Mucosa of rectum (tissue), 2 donors: Measurements from ENCODE around the gene AMHR2.

ENCODE experiments used
- H3K27ac ChIP-seq, 2 donors: one replicate each; pipeline ENCODE4 v1.7.0; 2013; ENCODE audit warnings: inconsistent platforms in 2 of 2, low read depth in 2 of 2, low read length in 2 of 2
- H3K27me3 ChIP-seq, 2 donors: one replicate each; pipeline ENCODE4 v1.7.0; 2013; ENCODE audit warnings: low read length in 2 of 2; ENCODE audit not compliant: control insufficient read depth in 2 of 2, insufficient read depth in 2 of 2
- H3K36me3 ChIP-seq, 2 donors: one replicate each; pipeline ENCODE4 v1.7.0; 2013; ENCODE audit warnings: low read length in 2 of 2; ENCODE audit not compliant: control insufficient read depth in 2 of 2, insufficient read depth in 2 of 2
- H3K4me1 ChIP-seq, 2 donors: one replicate each; pipeline ENCODE4 v1.7.0; 2013; ENCODE audit warnings: low read length in 2 of 2, mild to moderate bottlenecking in 1 of 2; ENCODE audit not compliant: control insufficient read depth in 2 of 2, insufficient read depth in 2 of 2
- H3K4me3 ChIP-seq, 2 donors: one replicate each; pipeline ENCODE4 v1.7.0; 2013; ENCODE audit warnings: low read length in 2 of 2
- H3K9ac ChIP-seq, 2 donors: one replicate each; pipeline ENCODE4 v1.7.0; 2013; ENCODE audit warnings: low read length in 2 of 2, low read depth in 1 of 2, mild to moderate bottlenecking in 1 of 2
- H3K9me3 ChIP-seq, 2 donors: one replicate each; pipeline ENCODE4 v1.7.0; 2013; ENCODE audit warnings: low read length in 2 of 2; ENCODE audit not compliant: control insufficient read depth in 2 of 2
- donor health status: healthy.
- donor health status: Normal muscosa, but diverticular disease.

The AMHR2 gene

DNA sequence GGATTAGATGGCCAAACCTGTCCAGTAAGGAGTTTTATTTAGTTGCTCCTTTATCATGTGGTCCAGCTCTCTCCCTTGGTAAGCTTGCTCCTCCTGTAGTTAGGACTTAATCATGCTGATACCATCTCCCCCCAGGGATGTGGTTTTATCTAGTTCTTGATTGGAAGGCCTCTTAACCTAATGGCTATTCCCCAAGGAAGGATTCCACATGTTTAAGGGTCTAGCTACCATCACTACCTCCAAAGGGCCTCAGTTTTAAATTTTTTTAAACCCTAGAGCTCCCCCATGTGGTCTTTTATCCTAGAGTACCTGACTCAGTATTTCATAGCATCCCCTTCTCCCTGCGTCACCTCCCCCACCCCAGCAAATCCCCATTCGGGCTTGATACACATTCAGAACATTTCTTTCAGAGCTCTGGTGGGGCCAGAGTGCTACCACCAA is 53.1 kb downstream of the AMHR2 start:
- Histone ChIP-seq H3K36me3 (peaks cover 79 to 81% of the 10 kb centered on the region in 2 donors), H3K9ac (no peak overlapping the region), H3K27ac (no peak overlapping the region)

DNA sequence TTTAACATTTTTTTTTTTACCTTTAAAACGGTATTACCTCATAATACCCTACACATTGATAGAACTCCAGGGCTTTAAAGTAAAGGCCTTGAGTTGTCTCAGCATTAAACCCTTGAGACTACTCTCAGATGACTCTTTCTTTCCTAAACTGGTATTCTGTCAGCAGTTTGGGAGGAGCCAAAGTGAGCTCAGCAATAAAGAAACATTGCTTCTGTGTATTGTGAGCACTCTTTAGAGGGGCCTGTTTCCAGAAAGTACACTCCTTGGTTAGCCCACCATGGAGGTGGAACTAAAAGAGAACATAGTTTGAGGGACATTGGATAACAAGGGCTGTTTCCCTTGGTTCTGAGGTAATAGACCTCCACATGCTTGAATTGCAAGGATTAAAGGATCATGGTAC is 55.2 kb downstream of the AMHR2 start:
- Histone ChIP-seq H3K27ac (no peak overlapping the region), H3K36me3 (peaks cover 77 to 84% of the 10 kb centered on the region in 2 donors), H3K4me3 (no peak overlapping the region), H3K27me3 (no peaks in the 10 kb centered on the region), H3K4me1 (peaks cover 8 to 27% of the 10 kb centered on the region in 2 donors), H3K9me3 (no peaks in the 10 kb centered on the region), H3K9ac (no peak overlapping the region)

More for the DNA sequence above, 53.1 kb downstream of the AMHR2 start:
- Histone ChIP-seq H3K4me1 (peaks cover 6 to 12% of the 10 kb centered on the region in 2 donors), H3K27me3 (no peaks in the 10 kb centered on the region), H3K4me3 (no peak overlapping the region), H3K9me3 (no peaks in the 10 kb centered on the region)

DNA sequence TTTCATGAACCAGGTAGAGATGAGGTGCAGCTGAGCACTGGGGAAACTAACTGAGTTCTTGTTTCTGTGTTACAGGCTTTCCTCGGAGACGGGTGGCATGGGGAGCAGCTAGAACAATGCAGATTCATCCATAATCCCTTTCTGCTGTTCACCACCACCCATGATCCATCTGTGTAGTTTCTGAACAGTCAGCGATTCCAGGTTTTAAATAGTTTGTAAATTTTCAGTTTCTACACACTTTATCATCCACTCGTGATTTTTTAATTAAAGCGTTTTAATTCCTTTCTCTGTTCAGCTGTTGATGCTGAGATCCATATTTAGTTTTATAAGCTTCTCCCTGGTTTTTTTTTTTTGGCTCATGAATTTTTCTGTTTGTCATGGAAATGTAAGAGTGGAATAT is 55.7 kb downstream of the AMHR2 start:
- Histone ChIP-seq H3K27ac (no peak overlapping the region), H3K27me3 (no peaks in the 10 kb centered on the region), H3K36me3 (peaks cover 72 to 84% of the 10 kb centered on the region in 2 donors), H3K4me3 (no peak overlapping the region), H3K9ac (no peak overlapping the region), H3K9me3 (no peaks in the 10 kb centered on the region), H3K4me1 (peaks cover 7 to 28% of the 10 kb centered on the region in 2 donors)

DNA sequence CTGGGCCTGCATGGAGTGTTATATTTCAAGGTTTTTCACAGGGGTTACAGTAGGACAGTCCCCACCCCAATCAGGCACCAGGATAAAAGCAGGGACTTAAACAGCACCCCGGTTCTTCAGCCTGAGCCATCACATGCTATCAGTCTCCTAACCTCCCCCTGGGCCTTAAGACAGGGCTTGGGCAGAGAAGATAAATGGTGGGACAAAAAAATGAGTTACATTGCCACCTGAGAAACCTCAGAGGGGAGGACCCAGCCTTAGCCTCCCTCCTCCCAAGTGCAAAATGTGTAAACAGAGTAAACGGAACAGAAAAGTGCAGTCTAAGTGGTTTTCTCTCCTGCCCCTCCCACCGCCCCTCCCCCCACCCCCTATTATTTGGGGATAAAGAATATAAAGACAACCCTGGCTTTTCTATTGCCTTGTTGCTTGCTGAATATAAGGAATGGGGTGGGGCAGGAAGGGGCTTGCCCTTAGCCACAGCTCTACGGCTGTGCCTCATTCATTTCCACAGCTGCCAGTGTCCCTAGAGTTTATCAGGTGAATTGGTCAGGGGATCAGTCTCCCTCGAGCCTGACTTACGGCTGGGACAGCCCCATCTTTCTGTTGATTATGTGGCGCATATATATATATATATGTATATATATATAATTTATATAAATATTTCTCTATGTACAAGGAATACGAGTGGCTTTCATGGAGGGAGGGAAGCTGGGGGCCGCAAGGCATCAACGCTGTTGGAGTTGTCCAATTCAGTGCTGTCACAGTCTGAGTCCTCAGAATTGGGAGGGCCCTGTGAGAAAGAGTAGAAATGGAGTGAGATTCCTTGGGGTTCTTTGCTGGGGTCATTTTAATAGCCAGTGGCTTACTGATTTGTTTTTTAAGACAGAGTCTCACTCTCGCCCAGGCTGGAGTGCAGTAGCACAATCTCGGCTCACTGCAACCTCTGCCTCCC is 57.1 kb downstream of the AMHR2 start:
- Histone ChIP-seq H3K27me3 (no peaks in the 10 kb centered on the region), H3K36me3 (peaks cover 63 to 76% of the 10 kb centered on the region in 2 donors), H3K4me1 (peaks cover 6 to 23% of the 10 kb centered on the region in 2 donors), H3K27ac (no peak overlapping the region), H3K9me3 (no peaks in the 10 kb centered on the region), H3K4me3 (no peak overlapping the region), H3K9ac (no peak overlapping the region)
